H1 (cell line): ENCODE data around the gene RASGRP4. TPM values are rescaled to one million over a fixed set of nuclear protein-coding genes. Genes with fewer than 3 reads are reported as not detected.

Experiments used
- CHD2 ChIP-seq: IDR thresholded peaks from 2 replicates; pipeline ENCODE4 v1.6.1; 2012; ENCODE audit warnings: low read length, improper control_type of control experiment
- SUZ12 ChIP-seq: fragments of 200-600 bp; sonication (generic); IDR thresholded peaks from 2 replicates; pipeline ENCODE4 v1.6.1; 2012; ENCODE audit warnings: mild to moderate bottlenecking, inconsistent platforms, low read length, moderate library complexity, mixed read lengths
- polyA plus RNA-seq, 7 experiments: library from polyadenylated mRNA; depleted of rRNA in 3 of 7; stranded (reverse) in 5 of 7; unstranded in 2 of 7; fragments of >200 nt in 5 of 7; fragments of 200-250 nt in 2 of 7; gene quantifications; 1 replicate in 5 of 7; 2 replicates in 1 of 7; 4 replicates in 1 of 7; pipeline versions ENCODE4 v1.2.1 to v1.2.3, GENCODE V29; 2011 to 2013; ENCODE audit warnings: missing spikeins in 2 of 7, mixed read lengths in 2 of 7
- total RNA-seq: library from RNA; stranded (reverse); fragmentation: NEBNext Ultra II Directional; extraction: Animal tissue kit (Norgen Biotek cat#: 25700); gene quantifications from 2 replicates; pipeline ENCODE4 v1.2.1, GENCODE V29; 2021
- TF ChIP-seq, protein P1 (sequence below): fragments of 300-600 bp; sonication (generic); IDR thresholded peaks from 2 replicates; pipeline ENCODE4 v1.7.1; 2012; ENCODE audit warnings: low read length, moderate library complexity, mild to moderate bottlenecking, inconsistent platforms; ENCODE audit not compliant: insufficient replicate concordance

Gene RASGRP4
- total and polyA plus RNA-seq, 2 of the 8 experiments (the other 6 are each of a cell fraction or from before 2014, with no cell fraction given): 1.9 to 3.1 TPM

DNA sequence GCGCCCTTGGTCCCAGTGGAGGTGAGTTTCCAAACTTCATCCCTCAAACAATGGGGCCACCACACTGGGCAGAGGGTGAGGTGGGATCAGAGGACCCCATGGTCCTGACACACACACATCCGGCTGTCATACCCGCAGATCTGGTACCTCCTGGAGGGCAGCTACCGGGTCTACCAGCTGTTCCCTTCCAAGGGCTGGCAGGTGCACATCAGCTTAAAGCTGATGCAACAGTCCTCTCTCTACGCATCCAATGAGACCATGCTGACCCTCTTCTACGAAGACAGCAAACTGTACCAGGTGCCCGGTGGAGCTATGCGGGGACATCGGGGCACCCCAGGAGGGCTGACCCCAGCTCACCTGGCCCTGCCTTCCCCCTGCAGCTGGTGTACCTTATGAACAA, 65.7 kb downstream of the RASGRP4 start (continued):
- TF ChIP-seq, protein P1, sequence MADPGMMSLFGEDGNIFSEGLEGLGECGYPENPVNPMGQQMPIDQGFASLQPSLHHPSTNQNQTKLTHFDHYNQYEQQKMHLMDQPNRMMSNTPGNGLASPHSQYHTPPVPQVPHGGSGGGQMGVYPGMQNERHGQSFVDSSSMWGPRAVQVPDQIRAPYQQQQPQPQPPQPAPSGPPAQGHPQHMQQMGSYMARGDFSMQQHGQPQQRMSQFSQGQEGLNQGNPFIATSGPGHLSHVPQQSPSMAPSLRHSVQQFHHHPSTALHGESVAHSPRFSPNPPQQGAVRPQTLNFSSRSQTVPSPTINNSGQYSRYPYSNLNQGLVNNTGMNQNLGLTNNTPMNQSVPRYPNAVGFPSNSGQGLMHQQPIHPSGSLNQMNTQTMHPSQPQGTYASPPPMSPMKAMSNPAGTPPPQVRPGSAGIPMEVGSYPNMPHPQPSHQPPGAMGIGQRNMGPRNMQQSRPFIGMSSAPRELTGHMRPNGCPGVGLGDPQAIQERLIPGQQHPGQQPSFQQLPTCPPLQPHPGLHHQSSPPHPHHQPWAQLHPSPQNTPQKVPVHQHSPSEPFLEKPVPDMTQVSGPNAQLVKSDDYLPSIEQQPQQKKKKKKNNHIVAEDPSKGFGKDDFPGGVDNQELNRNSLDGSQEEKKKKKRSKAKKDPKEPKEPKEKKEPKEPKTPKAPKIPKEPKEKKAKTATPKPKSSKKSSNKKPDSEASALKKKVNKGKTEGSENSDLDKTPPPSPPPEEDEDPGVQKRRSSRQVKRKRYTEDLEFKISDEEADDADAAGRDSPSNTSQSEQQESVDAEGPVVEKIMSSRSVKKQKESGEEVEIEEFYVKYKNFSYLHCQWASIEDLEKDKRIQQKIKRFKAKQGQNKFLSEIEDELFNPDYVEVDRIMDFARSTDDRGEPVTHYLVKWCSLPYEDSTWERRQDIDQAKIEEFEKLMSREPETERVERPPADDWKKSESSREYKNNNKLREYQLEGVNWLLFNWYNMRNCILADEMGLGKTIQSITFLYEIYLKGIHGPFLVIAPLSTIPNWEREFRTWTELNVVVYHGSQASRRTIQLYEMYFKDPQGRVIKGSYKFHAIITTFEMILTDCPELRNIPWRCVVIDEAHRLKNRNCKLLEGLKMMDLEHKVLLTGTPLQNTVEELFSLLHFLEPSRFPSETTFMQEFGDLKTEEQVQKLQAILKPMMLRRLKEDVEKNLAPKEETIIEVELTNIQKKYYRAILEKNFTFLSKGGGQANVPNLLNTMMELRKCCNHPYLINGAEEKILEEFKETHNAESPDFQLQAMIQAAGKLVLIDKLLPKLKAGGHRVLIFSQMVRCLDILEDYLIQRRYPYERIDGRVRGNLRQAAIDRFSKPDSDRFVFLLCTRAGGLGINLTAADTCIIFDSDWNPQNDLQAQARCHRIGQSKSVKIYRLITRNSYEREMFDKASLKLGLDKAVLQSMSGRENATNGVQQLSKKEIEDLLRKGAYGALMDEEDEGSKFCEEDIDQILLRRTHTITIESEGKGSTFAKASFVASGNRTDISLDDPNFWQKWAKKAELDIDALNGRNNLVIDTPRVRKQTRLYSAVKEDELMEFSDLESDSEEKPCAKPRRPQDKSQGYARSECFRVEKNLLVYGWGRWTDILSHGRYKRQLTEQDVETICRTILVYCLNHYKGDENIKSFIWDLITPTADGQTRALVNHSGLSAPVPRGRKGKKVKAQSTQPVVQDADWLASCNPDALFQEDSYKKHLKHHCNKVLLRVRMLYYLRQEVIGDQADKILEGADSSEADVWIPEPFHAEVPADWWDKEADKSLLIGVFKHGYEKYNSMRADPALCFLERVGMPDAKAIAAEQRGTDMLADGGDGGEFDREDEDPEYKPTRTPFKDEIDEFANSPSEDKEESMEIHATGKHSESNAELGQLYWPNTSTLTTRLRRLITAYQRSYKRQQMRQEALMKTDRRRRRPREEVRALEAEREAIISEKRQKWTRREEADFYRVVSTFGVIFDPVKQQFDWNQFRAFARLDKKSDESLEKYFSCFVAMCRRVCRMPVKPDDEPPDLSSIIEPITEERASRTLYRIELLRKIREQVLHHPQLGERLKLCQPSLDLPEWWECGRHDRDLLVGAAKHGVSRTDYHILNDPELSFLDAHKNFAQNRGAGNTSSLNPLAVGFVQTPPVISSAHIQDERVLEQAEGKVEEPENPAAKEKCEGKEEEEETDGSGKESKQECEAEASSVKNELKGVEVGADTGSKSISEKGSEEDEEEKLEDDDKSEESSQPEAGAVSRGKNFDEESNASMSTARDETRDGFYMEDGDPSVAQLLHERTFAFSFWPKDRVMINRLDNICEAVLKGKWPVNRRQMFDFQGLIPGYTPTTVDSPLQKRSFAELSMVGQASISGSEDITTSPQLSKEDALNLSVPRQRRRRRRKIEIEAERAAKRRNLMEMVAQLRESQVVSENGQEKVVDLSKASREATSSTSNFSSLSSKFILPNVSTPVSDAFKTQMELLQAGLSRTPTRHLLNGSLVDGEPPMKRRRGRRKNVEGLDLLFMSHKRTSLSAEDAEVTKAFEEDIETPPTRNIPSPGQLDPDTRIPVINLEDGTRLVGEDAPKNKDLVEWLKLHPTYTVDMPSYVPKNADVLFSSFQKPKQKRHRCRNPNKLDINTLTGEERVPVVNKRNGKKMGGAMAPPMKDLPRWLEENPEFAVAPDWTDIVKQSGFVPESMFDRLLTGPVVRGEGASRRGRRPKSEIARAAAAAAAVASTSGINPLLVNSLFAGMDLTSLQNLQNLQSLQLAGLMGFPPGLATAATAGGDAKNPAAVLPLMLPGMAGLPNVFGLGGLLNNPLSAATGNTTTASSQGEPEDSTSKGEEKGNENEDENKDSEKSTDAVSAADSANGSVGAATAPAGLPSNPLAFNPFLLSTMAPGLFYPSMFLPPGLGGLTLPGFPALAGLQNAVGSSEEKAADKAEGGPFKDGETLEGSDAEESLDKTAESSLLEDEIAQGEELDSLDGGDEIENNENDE: no peak
- no peak for TF ChIP-seq CHD2
- TF ChIP-seq SUZ12: no peak; the same call in 1 of the 2 replicates
